Smooth muscle cell (in vitro differentiated cells): ENCODE results near the gene GLP1R. TPM values are rescaled to one million over a fixed set of nuclear protein-coding genes. Genes with fewer than 3 reads are reported as not detected.
A peak's percentile ranks its signal among the peaks of the same experiment; 100 is the strongest.

ENCODE experiments used
- DNase-seq: peaks from one replicate; lab custom pipeline; 2025; ENCODE audit not compliant: unreplicated experiment; lab: John Stamatoyannopoulos, UW
- H2AFZ ChIP-seq: fragments of 200-600 bp; sonication (generic); 2 replicates; pipeline ENCODE4 v1.6.0; 2016; ENCODE audit warnings: antibody characterized with exemption, low read depth, mild to moderate bottlenecking
- H3F3A ChIP-seq: fragments of 200-600 bp; sonication (generic); 2 replicates; pipeline ENCODE4 v1.6.0; 2017; ENCODE audit warnings: antibody characterized with exemption, low read depth
- H3K27ac ChIP-seq: fragments of 200-600 bp; sonication (generic); 2 replicates; pipeline ENCODE4 v1.5.1; 2016; ENCODE audit warnings: low read depth, mild to moderate bottlenecking
- H3K27me3 ChIP-seq: fragments of 200-600 bp; sonication (generic); 2 replicates; pipeline ENCODE4 v1.6.1; 2016; ENCODE audit warnings: low read depth, mild to moderate bottlenecking
- H3K36me3 ChIP-seq: fragments of 200-600 bp; sonication (generic); 2 replicates; pipeline ENCODE4 v1.5.1; 2016; ENCODE audit warnings: low read depth
- H3K4me1 ChIP-seq: fragments of 200-600 bp; sonication (generic); 2 replicates; pipeline ENCODE4 v1.5.1; 2016; ENCODE audit warnings: low read depth
- H3K4me2 ChIP-seq: fragments of 200-600 bp; sonication (generic); 2 replicates; pipeline ENCODE4 v1.6.0; 2016; ENCODE audit warnings: mild to moderate bottlenecking
- H3K4me3 ChIP-seq: fragments of 200-600 bp; sonication (generic); 2 replicates; pipeline ENCODE4 v1.5.1; 2016; ENCODE audit warnings: mild to moderate bottlenecking
- H3K79me2 ChIP-seq: fragments of 200-600 bp; sonication (generic); 2 replicates; pipeline ENCODE4 v1.6.0; 2016; ENCODE audit warnings: low read depth, mild to moderate bottlenecking
- H3K9ac ChIP-seq: fragments of 200-600 bp; sonication (generic); 2 replicates; pipeline ENCODE4 v1.6.0; 2016; ENCODE audit warnings: low read depth
- H3K9me3 ChIP-seq: fragments of 200-600 bp; sonication (generic); replicated peaks from 2 replicates; pipeline ENCODE4 v1.5.1; 2016; ENCODE audit warnings: low read depth
- H4K20me1 ChIP-seq: fragments of 200-600 bp; sonication (generic); 2 replicates; pipeline ENCODE4 v1.6.0; 2016; ENCODE audit warnings: low read depth
- WGBS: methylation state at CpG from one replicate; pipeline ENCODE4 v1.1.7; 2016; ENCODE audit warnings: low lambda C conversion rate; 5-methylcytosine and 5-hydroxymethylcytosine counted together
- polyA plus RNA-seq: library from polyadenylated mRNA; unstranded; fragments of >200 nt; fragmentation: Nextera tagmentation; extraction: Ambion mirVana; gene quantifications from 2 replicates; pipeline ENCODE4 v1.2.1, GENCODE V29; 2016
- total RNA-seq: library from RNA; depleted of rRNA; stranded (reverse); fragments of >200 nt; gene quantifications from 2 replicates; pipeline ENCODE4 v1.2.3, GENCODE V29; 2014
- TF ChIP-seq, protein P1 (sequence below): fragments of 200-600 bp; sonication (generic); IDR thresholded peaks from 2 replicates; pipeline ENCODE4 v1.5.1; 2017; ENCODE audit warnings: borderline replicate concordance, mild to moderate bottlenecking, antibody characterized with exemption; ENCODE audit not compliant: insufficient read depth, poor library complexity, severe bottlenecking

Gene GLP1R
- total and polyA plus RNA-seq, 2 experiments from 2014 or later = not detected

DNA sequence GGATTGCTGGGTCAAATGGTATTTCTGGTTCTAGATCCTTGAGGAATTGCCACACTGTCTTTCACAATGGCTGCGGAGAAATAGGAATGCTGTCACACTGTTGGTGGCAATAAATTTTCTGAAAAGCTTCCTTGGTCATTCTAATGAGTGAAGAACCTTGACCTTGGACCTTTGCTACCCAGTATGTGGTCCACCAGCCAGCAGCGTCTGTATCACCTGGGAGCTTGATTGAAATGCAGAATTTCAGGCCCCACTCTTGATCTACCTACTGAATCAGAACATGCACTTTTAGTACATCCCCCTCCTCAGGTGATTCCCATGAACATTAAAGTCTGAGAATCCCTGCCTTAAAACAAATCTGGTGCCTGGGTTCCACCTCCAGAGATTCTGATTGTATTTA lies 27.5 kb upstream of the GLP1R start:
- Histone ChIP-seq H3K27ac (no peak overlapping the region), H3K79me2 (no peaks in the 10 kb centered on the region), H3F3A (no peaks in the 10 kb centered on the region), H3K9me3 (no peaks in the 10 kb centered on the region), H2AFZ (no peak overlapping the region), H3K4me1 (no peaks in the 10 kb centered on the region), H3K27me3 (peaks cover 39% of the 10 kb centered on the region), H3K4me3 (no peak overlapping the region), H4K20me1 (no peaks in the 10 kb centered on the region), H3K36me3 (no peaks in the 10 kb centered on the region), H3K4me2 (no peak overlapping the region), H3K9ac (no peak overlapping the region)
- DNase-seq = no peak
- 48% methylated on average over 2 of the region's 2 CpGs for WGBS
- TF ChIP-seq, protein P1, sequence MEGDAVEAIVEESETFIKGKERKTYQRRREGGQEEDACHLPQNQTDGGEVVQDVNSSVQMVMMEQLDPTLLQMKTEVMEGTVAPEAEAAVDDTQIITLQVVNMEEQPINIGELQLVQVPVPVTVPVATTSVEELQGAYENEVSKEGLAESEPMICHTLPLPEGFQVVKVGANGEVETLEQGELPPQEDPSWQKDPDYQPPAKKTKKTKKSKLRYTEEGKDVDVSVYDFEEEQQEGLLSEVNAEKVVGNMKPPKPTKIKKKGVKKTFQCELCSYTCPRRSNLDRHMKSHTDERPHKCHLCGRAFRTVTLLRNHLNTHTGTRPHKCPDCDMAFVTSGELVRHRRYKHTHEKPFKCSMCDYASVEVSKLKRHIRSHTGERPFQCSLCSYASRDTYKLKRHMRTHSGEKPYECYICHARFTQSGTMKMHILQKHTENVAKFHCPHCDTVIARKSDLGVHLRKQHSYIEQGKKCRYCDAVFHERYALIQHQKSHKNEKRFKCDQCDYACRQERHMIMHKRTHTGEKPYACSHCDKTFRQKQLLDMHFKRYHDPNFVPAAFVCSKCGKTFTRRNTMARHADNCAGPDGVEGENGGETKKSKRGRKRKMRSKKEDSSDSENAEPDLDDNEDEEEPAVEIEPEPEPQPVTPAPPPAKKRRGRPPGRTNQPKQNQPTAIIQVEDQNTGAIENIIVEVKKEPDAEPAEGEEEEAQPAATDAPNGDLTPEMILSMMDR = no peak

DNA sequence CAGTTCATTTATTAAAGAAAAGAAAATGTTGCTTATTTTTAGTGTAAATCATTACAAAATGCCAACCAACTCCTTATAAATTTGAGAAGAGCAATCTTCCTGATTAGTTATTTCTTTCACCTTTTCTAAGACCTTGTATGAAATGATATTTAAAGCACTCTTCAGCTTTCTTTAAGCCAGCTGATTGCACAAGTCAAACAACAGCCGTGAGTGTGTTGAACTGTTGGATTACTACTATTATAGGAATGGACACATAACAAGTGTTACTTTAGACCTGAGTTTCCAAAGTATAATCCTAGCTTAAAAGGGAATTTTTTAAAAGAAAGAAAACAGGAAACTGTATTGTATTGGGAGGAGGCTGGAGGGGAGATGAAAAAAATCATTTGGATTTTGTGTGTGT lies 26.8 kb upstream of the GLP1R start:
- H3K9ac ChIP-seq = no peak overlapping the region
- H4K20me1 ChIP-seq = no peaks in the 10 kb centered on the region
- no peaks in the 10 kb centered on the region for H3K4me1 ChIP-seq
- WGBS = 67% methylated on average over 1 of the region's 1 CpG
- H3K36me3 ChIP-seq = no peaks in the 10 kb centered on the region
- H3K27ac ChIP-seq = no peak overlapping the region
- peaks cover 39% of the 10 kb centered on the region for H3K27me3 ChIP-seq
- no peak overlapping the region for H2AFZ ChIP-seq
- H3K4me3 ChIP-seq = no peak overlapping the region
- no peaks in the 10 kb centered on the region for H3K9me3 ChIP-seq
- no peak overlapping the region for H3K4me2 ChIP-seq
- H3F3A ChIP-seq = no peaks in the 10 kb centered on the region
- TF ChIP-seq, protein P1 = no peak
- H3K79me2 ChIP-seq = no peaks in the 10 kb centered on the region
- DNase-seq = no peak

DNA sequence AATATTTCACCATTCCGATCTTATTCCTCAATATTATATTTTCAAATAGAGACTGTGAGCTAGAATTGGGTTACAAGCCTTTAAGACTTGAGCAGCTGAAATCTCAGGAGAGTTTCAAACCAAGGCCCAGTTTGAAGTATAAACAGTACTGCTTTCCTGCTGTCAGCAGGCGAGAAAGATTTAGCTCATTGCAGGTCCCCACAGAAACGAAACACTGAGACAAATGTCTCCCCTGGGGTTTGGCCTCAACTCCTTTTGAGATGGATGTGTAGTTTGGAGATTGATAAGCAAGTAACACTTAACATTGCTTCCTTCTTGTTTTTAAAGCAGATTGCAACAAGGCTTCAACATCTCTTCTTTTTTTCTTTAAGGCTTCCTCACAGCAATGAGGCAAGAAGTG lies 22.4 kb upstream of the GLP1R start:
- no peaks in the 10 kb centered on the region for H3K4me1 ChIP-seq
- no peaks in the 10 kb centered on the region for H3K9me3 ChIP-seq
- H3K36me3 ChIP-seq = no peaks in the 10 kb centered on the region
- H3K27me3 ChIP-seq = peaks cover 35% of the 10 kb centered on the region
- H3K4me2 ChIP-seq = no peak overlapping the region
- H3K27ac ChIP-seq = no peak overlapping the region
- H3K4me3 ChIP-seq = no peak overlapping the region
- H2AFZ ChIP-seq = no peak overlapping the region
- WGBS = 75% methylated on average over 3 of the region's 3 CpGs
- H3K79me2 ChIP-seq = no peaks in the 10 kb centered on the region
- H4K20me1 ChIP-seq = no peaks in the 10 kb centered on the region
- no peaks in the 10 kb centered on the region for H3F3A ChIP-seq
- TF ChIP-seq, protein P1 = no peak
- no peak overlapping the region for H3K9ac ChIP-seq
- DNase-seq = no peak

DNA sequence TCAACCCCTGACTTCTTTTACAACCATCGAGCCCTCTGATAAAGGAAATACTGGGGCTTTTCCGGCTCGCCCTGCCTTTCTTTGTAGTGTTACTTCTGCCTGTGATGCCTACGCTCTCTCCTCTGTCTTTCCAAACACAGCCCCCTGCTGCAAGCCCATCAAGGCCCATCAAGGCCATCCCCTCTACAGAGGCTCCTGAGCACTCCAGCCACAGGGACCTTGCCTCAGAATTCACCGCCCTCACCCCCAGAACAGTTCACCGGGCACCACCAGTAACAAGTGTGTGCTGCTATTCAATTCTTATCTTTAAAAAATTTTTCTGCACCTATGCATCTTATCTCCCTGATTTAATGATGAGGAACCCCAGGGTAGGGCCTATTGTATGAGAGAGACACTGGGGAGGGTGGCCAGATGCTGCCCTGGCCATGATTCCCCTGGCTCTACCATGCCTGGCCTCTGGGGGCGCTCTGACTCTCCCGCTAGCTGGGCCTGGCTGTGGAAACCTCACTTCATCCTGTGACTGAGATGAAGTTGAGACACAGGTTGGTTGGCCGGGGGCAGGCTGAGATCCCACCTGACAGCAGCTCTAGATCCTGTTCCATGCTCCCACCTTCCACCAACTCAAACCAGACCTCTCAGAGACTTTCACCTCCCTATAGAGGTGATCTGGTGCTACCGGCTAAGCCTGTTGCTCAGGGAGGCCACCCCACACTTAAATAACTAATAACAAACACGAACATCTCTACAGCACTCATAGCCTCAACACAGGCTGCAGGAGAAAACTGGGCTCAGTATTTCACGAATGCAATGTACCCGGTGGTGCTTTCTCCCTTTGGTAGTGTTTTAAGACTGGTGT lies 19.2 kb upstream of the GLP1R start:
- Histone ChIP-seq H3K27ac (no peak overlapping the region), H3K9me3 (no peaks in the 10 kb centered on the region), H3K27me3 (peaks cover 53% of the 10 kb centered on the region), H3K4me2 (no peak overlapping the region), H3K4me1 (no peaks in the 10 kb centered on the region), H3K9ac (no peak overlapping the region), H3K4me3 (no peak overlapping the region), H3F3A (no peaks in the 10 kb centered on the region), H2AFZ (no peak overlapping the region), H3K79me2 (no peaks in the 10 kb centered on the region), H3K36me3 (no peaks in the 10 kb centered on the region), H4K20me1 (no peaks in the 10 kb centered on the region)
- DNase-seq = no peak
- 72% methylated on average over 13 of the region's 13 CpGs for WGBS
- TF ChIP-seq, protein P1 = peak; percentile 52
